Stimulated activated CD4-positive, alpha-beta T cell treated with anti-CD3 and anti-CD28 coated beads, Interleukin-15, amount 100 ng/mL, for 1 hour (primary cell): ENCODE results near the gene CDC42EP2.
A peak's percentile ranks its signal among the peaks of the same experiment; 100 is the strongest.

Source experiments
- DNase-seq, 2 donors: peaks; one replicate each; pipeline ENCODE4 v3.0.0-alpha.2; 2020; ENCODE audit warnings: low read depth in 1 of 2, low spot score in 1 of 2

CDC42EP2 gene

DNA sequence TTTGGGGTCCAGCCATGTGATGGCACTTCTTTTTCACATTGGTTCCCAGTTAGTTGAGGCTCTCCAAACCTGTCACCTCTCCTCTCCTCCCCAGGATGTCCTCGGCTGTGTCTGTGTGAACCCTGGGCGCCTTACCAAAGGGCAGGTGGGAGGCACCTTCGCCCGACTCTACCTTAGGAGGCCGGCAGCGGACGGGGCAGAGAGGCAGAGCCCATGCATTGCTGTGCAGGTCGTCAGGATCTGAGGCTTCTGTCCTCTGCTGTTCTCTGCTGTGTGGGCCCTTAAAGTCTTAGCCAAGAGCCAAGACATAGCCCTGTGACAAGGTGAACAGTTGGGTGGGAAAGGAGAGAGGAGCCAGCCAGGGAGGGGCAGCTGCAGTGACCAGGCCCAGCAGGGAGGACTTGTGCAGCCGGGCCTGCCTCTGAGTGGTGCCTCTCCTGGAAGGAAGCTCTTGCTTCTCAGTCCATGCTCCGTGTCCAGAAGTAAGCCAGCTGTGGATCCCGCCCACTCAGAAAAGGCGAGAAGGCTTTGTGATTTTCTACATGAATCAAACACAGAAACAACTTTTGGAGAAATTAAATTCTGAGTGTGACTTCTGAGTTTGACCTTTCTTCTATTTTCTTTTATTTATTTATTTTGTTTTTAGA lies 17.5 kb upstream of the CDC42EP2 start:
- no peak for DNase-seq

DNA sequence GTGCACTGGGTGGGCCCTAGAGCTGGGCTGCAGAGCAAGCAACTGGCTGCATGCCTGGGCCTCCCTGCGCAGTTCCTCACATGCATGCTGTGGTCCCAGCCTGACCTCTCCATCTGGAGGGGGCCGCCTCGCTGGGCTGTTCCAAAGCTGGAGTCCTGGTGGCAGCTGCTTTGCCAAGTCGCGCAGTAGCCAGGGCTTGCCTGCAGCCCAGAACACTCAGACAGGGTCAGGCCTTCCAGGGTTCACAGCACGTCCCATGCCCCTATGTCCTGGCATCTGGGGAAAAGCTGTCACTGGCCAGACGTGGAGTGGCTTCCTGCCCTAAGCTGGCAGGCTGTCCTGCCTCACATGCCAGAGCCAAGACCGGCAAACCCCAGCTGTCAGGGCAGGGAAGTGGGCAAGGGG lies 16.5 kb upstream of the CDC42EP2 start:
- DNase-seq, result no peak

DNA sequence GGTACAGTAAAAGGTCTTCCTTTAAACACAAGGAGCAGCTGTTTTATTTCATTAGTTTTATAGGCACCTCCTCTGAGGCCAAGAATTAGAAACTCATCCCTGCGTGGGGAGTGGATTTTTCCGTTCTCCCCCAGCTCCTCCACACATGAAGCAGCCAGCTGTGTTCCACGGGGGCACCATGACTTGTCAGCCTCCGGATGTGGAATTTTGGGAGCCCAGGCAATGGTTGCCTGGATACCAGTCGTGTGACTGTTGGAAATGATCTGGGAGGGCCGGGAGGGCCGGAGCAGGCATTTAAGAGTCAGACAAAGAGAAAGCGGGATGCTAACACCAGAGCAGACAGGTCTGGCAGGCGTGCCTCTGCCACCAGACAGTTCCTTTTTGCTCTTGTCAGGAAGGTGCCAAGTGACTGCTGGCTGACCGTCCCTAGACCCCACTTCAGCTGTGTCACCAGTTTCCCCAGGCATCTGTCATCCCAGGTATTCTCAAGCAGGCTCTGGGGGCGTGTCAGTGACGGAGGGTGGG lies 15.9 kb upstream of the CDC42EP2 start:
- no peak for DNase-seq

DNA sequence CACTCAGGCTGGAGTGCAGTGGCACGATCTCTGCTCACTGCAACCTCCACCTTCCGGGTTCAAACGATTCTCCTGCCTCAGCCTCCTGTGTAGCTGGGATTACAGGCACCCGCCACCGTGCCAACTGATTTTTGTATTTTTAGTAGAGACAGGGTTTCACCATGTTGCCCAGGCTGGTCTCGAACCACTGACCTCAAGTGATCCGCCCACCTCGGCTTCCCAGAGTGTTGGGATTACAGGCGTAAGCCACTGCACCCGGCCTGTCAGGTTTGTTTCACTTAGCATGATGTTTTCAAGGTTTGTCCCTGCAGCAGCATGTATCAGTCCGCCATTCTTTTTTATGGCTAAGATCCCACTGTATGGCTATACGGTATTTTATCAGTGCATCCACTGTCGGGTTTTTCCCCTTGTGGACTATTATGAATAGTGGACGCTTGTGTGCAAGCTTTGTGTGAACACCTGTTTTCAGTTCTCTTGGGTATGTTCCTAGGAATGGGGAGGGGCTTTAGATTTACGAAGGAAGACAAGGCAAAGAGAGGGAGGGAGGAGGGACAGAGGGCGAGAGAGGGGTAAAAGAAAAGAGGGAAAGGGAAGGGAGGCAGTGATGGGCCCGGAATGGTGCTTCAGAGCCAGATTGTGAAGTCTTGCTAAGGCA lies 13.9 kb upstream of the CDC42EP2 start:
- no peak for DNase-seq

DNA sequence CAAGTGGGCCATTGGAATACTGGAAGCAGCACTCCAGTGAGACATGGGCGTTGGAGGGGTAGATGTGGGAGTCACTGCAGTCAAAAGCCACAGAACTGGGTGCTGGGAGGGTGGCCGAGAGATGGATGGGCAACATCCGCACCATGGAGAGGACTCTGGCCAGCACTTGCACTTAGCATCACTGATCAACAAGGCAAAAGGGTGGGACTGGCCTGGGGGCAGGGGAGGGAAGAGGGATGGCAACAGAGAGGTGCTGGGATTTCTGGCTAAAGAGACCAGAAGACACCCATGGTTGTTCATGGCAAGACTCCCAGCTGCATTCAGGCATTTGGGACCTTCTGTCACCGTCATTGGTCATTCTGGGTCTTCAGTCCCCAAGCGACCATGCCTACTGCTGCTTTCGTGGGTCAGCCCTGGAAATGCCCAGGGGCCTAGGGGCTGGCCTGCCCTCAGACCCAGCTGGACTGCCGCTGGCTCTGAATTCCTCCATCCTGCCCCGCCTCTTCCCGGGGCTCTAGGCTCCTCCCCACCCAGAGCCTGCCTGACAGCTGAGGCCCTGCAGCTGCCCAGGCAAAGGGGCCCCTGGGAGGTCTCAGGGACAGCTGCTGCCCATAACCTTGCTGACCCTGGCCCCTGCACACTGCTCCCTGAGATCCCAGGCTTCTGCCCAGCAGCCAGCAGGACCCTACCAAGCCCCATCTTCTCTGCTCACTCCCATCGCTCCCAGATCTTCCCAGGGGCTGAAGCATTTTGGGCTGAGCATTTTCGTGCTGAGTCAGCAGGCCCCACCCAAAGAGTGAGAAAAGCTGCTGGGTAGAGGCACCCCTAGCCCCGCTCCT lies 13.0 kb upstream of the CDC42EP2 start:
- no peak for DNase-seq

DNA sequence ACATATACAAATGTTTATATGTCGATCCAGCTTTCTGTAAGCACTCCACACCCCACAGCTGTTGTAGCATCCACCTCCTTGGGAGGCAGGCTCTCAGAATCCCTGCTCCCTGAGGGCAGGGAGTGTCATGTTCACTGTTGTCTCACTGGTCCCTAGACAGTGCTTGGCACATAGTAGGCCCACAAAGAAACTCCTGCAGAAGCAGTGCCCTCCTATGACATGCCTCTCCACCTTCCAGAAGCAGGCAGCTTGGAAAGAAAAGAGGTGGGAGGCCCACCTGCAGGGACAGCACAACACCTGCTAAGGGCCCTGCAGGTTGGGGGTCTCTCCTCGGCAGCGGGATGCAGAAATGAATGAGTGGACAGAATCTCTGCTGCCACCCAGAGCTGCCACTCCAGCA lies 11.1 kb upstream of the CDC42EP2 start:
- no peak for DNase-seq

DNA sequence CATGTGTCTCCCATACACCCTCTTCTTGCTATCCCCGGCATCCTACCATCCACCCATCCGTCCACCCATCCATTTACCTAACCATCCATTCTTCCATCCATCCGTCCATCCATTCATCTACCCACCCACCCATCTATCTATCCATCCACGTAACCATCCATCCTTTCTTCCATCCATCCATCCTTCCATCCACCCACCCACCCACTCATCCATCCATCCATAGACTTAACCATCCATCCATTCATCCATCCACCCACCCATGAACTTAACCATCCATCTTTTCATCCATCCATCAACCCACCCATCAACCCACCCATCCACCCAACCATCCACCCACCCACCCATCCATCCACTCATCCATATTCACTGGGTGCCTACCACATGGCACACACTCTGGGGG lies 10.6 kb upstream of the CDC42EP2 start:
- DNase-seq, result no peak

DNA sequence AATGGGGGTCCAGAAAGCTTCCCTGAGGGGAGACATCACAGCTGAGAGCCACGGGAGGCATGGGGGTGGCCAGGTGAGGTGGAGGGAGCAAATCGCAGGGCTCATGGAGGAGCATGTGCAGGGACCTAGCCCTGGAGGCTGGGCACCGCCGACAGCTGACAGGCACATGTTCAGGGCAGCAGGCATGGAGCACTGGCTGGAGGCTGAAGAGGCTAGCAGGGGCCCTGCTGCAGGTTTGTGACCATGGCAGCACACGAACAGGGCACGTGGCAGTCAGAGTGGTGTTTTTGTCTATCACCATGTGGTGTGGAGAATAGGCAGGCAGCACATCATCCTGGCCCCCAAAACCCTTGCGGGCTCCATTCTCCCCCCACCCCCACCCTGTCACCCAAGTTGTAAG lies 10.1 kb upstream of the CDC42EP2 start:
- DNase-seq, result no peak

DNA sequence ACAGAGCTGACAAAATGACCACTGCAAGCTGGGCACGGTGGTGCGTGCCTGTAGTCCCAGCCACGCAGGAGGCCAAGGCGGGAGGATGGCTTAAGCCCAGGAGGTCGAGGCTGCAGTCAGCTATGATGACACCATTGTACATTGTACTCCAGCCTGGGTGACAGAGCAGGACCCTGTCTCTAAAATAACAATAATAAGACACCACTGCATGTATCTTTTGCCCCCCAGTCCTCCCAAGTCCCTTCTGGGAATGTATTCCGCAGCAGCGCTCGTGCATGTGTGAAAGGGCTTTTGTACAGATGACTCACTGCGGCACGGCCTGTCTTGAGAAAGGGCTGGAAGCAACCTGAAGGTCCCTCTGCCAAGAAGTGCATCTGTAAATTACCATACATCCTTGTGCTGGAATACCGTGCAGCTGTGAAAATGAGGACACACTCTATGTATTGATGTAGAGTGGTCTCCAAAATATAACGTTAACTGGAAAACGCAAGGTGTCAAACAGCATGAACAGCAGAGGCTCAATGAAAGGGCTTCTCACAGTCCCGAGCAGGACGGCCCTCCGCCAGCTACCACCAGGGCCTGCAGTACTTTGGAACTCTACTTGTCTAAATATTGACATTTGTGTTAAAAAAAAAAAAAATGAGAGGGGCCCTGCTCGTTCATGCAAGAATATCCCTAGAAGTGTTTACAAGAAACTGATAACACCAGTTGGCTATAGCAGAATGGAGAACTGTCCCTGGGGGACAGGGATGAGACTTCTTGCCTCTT lies 9.0 kb upstream of the CDC42EP2 start:
- no peak for DNase-seq

DNA sequence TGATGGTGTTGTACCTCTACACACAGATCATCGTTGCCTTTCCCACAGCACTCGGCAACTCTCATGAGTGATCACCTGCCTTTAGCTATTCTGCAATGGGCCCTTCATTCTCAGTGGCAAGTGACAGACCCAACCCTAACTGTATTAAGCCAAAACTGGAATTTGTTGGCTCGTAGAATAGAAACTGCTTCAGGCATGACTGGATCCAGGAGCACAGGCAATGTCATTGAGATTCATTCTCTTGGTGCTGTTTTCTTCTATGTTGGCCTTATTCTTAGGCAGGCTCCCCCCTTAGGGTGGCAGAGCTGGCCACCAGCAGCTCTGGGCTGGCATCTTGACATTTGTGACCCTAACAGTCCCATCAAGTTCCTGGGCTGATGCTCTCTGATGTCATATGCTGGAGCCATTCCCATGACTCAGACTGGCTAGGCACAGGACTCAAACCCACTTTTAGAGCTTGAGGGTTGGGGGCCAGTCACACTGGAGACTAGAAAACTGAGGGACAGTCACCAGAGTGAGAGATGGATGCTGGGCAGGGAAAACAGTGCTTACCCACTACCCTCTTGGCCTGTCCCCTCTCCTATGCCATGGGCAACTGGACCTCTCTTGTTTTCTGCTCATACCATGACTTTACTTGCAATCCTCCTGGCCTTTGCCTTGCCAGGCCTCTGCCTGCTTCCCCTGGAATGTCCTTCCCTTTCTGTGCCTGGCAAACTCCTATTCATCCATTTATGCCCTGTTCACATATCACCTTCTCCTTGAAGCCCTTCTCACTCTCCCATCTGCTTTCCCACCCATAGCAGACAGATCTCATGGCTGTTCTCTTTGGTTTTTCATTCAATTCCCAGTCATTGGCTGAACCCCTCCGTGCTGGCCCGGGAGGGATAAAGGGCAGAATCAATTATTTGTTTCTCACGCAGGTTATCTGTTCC lies 7.1 kb upstream of the CDC42EP2 start:
- DNase-seq, result no peak

DNA sequence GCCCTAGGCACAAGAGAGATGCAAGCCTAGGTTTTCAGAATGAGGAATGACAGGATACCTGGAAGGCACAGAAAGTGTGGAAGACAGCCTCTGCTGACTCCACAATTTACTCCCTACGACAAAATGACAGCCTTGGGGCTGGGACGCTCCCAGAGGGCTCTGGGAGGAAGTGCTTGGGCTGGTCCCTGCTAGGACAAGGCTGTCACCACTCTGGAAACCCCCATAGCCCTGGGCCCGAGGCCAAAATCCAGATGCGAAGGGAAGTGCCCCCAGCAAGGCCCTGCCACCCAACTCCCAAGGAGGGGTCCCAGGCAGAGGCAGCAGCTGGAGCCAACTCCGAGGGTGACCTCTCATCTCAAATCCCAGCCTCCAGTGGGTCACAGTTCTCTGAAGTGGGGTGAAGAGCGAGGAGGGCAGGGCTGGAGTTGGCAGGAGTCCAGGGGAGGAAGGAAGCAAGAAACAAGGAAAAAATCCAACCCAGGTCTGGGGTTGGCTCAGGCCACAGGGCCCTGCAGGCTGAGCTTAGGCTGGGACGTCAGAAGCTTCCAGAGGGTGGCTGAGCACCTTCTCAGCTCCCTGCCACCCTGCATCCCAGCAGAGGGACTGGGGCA lies 6.3 kb upstream of the CDC42EP2 start:
- DNase-seq, result no peak

DNA sequence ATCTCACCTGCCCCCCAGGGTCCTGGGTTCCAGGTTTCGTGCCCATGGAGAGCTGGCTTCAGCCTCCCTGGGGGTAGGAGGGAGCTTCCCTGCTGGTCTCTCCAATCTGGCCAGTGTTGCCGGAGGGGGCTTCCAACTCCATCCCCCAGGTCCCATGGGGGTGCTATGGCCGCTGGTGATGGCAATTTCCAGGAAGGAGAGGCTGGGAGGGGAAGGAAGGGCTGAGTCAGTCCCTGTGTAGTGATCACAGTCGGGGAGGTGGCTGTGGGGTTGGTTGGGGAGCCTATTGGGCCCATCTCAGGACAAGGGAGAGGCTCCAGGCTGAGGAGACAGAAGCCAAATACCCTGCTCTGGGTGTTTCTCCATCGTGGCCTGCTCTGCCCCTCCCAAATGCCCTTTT lies 5.7 kb upstream of the CDC42EP2 start:
- no peak for DNase-seq

DNA sequence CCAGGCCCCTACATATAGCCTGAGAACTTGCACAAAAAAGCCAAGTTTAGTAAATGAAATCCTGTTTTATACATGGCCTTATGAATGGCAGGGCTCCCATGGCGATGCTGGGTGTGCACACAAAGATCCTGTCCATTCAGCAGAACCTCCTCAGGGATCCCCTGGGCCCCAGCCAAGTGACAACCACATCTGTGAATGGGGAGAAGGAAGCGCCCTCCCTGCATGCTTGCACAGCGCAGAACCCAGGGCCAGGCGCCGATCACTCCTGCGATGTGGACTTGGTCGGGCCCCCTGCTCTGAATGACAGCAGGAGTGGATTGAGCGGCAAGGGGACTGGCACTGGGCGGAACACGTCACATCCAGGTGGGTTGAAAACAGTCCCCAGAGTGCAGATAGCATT lies 4.5 kb upstream of the CDC42EP2 start:
- no peak for DNase-seq

DNA sequence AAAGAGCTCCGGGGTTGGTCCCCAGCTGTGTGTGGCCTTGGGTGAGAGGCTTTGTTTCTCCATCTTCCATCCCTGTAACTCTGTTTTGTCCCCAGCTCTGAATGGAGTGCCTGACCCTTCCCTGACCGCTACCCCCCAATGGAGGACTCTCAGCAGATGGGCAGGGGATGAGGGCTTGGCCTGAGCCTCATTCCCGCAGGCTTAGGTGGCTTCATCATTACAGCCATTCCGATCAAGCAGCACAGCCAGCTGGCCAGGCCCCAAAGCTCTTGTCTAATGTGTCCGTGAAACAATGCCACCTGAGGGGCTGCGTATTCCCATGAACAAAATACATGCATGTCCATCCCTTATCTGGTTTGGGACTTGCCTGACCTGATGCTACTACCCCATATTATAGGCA lies 3.9 kb upstream of the CDC42EP2 start:
- DNase-seq, result no peak

DNA sequence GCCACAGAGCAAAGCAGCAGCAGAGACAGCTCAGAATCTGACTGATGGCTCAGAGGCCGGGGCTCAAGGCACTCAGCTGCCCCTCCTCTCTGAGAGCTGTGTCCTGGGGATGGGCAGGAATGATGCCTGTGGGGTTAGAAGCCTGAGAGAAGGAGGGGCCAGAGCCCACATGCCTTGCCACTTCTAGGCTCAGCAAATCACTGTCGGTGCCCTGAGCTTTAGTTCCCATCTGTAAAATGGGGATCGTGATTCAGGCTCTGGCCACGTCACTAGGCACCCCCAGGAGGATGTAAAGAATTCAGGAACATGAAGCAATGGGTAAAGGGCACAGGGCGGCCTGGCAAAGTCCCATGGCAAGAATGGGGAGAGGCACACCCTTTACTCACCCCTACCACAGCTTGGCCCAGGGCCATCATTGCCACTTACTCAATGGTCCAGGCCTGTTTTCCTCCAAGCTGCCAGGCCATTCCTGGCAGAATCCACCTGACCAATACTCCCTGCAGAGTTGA lies 3.4 kb upstream of the CDC42EP2 start:
- no peak for DNase-seq

DNA sequence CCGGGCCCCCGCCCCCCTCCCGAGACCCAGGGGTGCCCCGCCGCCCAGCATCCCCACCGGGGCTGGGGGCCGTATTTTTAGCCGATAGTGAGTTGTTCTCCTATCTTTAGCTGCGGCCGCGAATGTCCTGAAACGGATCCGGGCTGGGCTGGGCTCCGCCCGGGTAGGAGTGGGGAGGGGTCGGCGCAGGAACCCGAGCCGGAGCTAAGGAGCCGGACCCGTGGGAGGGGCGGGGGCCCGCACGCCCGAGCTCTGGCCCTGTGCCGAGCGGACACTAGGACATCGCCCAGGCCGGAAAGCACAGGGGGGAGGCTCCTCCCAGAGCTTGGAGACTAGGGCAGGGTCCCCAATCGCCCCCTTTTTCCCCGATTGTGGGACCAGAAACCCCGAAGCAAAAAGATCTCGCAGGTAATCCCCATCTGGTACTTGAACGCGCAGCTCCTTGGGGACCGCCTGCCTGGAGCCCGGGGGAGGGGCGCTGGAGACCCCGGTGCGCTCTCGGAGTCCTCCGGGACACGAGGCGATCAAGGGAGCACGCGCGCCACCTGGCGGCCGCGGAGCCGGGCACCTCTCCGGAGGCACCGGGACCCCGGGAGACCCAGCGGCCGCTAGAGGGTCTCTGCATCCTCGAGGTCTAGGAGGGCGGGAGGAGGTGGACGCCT lies 669 bp downstream of the CDC42EP2 start:
- DNase-seq, result peak; percentile 62 to 80

DNA sequence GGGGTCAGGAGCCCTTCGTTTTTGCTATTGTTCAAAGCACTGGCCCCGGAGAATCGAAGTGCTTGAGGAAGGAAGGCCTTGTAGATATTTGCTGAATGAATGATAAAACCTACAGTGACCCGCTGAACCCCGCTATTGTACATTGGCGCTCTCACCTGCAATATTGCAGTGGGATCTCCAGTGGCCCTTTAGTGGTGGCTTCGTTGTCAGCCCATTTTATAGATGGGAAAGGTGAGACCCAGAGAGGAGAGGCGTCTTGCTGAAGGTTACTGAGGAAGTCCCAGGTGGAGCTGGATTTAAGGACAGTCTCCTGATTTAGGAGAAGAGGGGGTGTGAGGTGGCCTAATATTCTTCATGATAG lies 1.2 kb downstream of the CDC42EP2 start:
- DNase-seq, result no peak

DNA sequence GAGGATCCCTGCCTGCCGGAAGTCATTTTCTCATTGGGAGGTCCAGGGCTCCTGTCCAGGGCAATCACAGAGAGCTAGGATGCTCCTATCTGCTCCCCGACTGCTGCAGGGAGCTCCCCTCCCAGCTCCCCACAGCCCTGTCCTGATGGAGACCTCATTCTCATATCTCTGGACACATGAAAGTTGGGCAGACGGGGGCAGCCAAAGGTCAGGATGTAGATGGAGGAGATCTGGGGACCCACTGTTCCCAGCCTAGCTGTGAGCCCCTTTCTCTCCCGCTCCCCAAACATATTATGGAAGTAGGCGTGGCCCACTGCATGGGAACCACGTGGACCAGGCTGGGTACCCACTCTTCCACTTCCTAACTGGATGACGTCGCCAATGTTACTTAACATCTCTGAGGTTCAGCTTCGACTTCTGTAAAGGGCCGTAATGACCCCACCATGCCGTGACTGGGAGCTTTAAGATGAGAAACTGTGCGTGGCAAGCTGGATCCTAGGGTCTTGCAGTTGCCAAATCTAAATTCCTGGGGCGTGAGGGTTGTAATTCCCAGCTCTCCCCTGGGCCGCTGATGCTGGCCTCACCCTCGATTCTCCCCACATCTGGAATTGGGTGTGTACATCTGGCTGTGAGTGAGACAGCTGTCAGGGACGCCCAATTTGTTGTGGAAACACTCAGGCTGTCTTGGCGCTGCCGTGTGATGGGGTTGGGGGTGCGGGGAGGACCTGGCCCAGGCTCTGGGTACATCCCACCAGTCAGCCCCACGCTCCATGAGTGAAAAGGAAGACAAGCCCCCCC lies 1.8 kb downstream of the CDC42EP2 start:
- no peak for DNase-seq
